ENCODE measurements around the gene SCML1. TPM values are rescaled to one million over a fixed set of nuclear protein-coding genes. Genes with fewer than 3 reads are reported as not detected.

The SCML1 gene
- total and polyA plus RNA-seq, 2 of the 4 experiments (the other 2 are of a cell fraction): 4.1 to 12.2 TPM

DNA sequence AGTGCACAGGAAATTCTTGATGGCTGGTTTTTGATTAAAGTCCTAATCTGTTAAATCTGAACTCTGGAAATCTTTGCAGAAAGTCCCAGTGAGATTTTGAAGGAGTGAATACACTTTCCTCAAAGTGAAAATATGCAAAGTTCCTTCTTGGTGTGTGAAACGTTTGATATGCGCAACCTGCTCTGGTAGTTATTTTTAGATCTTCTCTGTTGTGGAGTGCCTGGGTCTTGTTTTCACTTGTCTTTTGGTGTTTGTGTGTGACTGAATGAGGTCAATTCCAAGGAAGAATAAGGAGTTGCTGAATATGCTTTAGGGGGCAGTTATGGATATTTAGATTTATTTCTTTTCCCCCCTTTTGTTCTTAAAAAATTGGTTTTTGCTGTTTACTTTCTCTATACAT is 41.7 kb downstream of the SCML1 start:
- Histone ChIP-seq H3K27me3 (ENCODE audit: control insufficient read depth, insufficient read depth, low read length) (no peaks in the 10 kb centered on the region; the same call in none of the 2 replicates), H3K9ac (ENCODE audit: low read depth, low read length) (no peak overlapping the region), H3K27ac (ENCODE audit: insufficient read depth, low read length) (no peak overlapping the region), H2BK5ac (ENCODE audit: low read depth, low read length, poor library complexity, severe bottlenecking) (no peak overlapping the region), H3K4me2 (ENCODE audit: low read depth, low read length) (no peak overlapping the region), H3K23ac (ENCODE audit: low read depth, low read length) (no peak overlapping the region), H4K8ac (ENCODE audit: low read depth in 2 of 2, low read length in 2 of 2) (no peak overlapping the region), H3K4me1 (ENCODE audit: control insufficient read depth, insufficient read depth, low read length) (no peaks in the 10 kb centered on the region), H3K9me1 (ENCODE audit: insufficient read depth, low read length) (no peaks in the 10 kb centered on the region), H4K20me1 (ENCODE audit: insufficient read depth, low read length) (no peaks in the 10 kb centered on the region), H2BK15ac (ENCODE audit: low read depth, low read length) (no peak overlapping the region), H2BK20ac (ENCODE audit: low read depth, low read length) (no peak overlapping the region), H3K79me1 (ENCODE audit: low read depth in 1 of 2, low read length in 2 of 2) (no peaks in the 10 kb centered on the region), H2AFZ (replicated peaks; ENCODE audit: low read length, poor library complexity) (no peak overlapping the region), H2AK9ac (replicated peaks; ENCODE audit: low read depth, low read length, poor library complexity) (no peak overlapping the region), H4K5ac (ENCODE audit: low read depth, low read length) (no peak overlapping the region), H2BK120ac (ENCODE audit: low read depth, low read length) (no peak overlapping the region), H2AK5ac (ENCODE audit: low read depth, low read length) (no peak overlapping the region), H3K4ac (ENCODE audit: low read depth, low read length) (no peak overlapping the region), H3K36me3 (ENCODE audit: control insufficient read depth, insufficient read depth, low read length) (no peaks in the 10 kb centered on the region), H3K14ac (replicated peaks; ENCODE audit: low read depth, low read length) (no peak overlapping the region), H3K4me3 (ENCODE audit: insufficient read depth, low read depth, low read length) (no peak overlapping the region), H3K9me3 (ENCODE audit: control insufficient read depth, insufficient read depth, low read length) (no peaks in the 10 kb centered on the region), H3K56ac (ENCODE audit: extremely low read depth, insufficient read depth, low read length) (no peak overlapping the region), H4K91ac (ENCODE audit: insufficient read depth, low read depth, low read length) (no peak overlapping the region), H3K18ac (ENCODE audit: low read depth, low read length) (no peak overlapping the region)
- in situ Hi-C loops (cut with MboI; ENCODE audit: low sequenced_read_pairs): no loop called here
- ChIA-PET POLR2A (ENCODE audit: unreplicated experiment) (no interaction called here), CTCF (no interaction called here)
- TF ChIP-seq MAZ (IDR thresholded peaks at IDR 0.05; ENCODE audit: borderline replicate concordance, low read depth, low read length) (no peak), NFE2L2 (IDR thresholded peaks at IDR 0.05; ENCODE audit: low read depth, low read length) (no peak), RFX5 (IDR thresholded peaks at IDR 0.05; ENCODE audit: low read depth, low read length) (no peak), SMC3 (IDR thresholded peaks at IDR 0.05; ENCODE audit: low read depth, low read length) (no peak), MAFK (IDR thresholded peaks at IDR 0.05; ENCODE audit: low read depth, low read length) (no peak), CHD1 (IDR thresholded peaks at IDR 0.05; ENCODE audit: low read depth, low read length) (no peak), FOS (IDR thresholded peaks at IDR 0.05; ENCODE audit: low read depth, low read length) (no peak), RAD21 (IDR thresholded peaks at IDR 0.05; ENCODE audit: low read length) (no peak), RCOR1 (IDR thresholded peaks at IDR 0.05; ENCODE audit: insufficient replicate concordance, low read length) (no peak), MXI1 (IDR thresholded peaks at IDR 0.05; ENCODE audit: borderline replicate concordance, low read depth, low read length) (no peak), BHLHE40 (IDR thresholded peaks at IDR 0.05; ENCODE audit: low read depth, low read length) (no peak)
- TF ChIP-seq, protein P1, sequence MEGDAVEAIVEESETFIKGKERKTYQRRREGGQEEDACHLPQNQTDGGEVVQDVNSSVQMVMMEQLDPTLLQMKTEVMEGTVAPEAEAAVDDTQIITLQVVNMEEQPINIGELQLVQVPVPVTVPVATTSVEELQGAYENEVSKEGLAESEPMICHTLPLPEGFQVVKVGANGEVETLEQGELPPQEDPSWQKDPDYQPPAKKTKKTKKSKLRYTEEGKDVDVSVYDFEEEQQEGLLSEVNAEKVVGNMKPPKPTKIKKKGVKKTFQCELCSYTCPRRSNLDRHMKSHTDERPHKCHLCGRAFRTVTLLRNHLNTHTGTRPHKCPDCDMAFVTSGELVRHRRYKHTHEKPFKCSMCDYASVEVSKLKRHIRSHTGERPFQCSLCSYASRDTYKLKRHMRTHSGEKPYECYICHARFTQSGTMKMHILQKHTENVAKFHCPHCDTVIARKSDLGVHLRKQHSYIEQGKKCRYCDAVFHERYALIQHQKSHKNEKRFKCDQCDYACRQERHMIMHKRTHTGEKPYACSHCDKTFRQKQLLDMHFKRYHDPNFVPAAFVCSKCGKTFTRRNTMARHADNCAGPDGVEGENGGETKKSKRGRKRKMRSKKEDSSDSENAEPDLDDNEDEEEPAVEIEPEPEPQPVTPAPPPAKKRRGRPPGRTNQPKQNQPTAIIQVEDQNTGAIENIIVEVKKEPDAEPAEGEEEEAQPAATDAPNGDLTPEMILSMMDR (conservative IDR thresholded peaks at IDR 0.05; ENCODE audit: low read depth, low read length): no peak
- TF ChIP-seq, protein P2, sequence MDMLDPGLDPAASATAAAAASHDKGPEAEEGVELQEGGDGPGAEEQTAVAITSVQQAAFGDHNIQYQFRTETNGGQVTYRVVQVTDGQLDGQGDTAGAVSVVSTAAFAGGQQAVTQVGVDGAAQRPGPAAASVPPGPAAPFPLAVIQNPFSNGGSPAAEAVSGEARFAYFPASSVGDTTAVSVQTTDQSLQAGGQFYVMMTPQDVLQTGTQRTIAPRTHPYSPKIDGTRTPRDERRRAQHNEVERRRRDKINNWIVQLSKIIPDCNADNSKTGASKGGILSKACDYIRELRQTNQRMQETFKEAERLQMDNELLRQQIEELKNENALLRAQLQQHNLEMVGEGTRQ (IDR thresholded peaks at IDR 0.05; ENCODE audit: low read depth, low read length): no peak
- TF ChIP-seq, protein P3, sequence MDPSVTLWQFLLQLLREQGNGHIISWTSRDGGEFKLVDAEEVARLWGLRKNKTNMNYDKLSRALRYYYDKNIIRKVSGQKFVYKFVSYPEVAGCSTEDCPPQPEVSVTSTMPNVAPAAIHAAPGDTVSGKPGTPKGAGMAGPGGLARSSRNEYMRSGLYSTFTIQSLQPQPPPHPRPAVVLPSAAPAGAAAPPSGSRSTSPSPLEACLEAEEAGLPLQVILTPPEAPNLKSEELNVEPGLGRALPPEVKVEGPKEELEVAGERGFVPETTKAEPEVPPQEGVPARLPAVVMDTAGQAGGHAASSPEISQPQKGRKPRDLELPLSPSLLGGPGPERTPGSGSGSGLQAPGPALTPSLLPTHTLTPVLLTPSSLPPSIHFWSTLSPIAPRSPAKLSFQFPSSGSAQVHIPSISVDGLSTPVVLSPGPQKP (IDR thresholded peaks at IDR 0.05; ENCODE audit: borderline replicate concordance, low read depth, low read length): no peak
- 50% methylated on average over 2 of the region's 2 CpGs; no CpG with 5 or more reads in 1 of the 2 experiments for WGBS, 2 experiments (ENCODE audit: extremely low coverage in 2 of 2, insufficient read length in 1 of 2)
- BruUV-seq (replicated peaks): no TSS peak
- ATAC-seq (ENCODE audit: low read depth): no peak
- DNase-seq: no peak
- dilution Hi-C loops (cut with HindIII; ENCODE audit: low sequenced_read_pairs, unreplicated experiment): no loop called here
- intact Hi-C loops (cut with micrococcal nuclease): no loop called here

Measured in IMR-90 (cell line).